G401 (cell line): Measurements from ENCODE around the gene LGR4. TPM values are rescaled to one million over a fixed set of nuclear protein-coding genes. Genes with fewer than 3 reads are reported as not detected.

Experiments
- DNase-seq: peaks from one replicate; pipeline ENCODE4 v3.0.0-alpha.2; 2015; ENCODE audit warnings: low spot score
- in situ Hi-C: cut with HindIII; loops from 2 replicates; pipeline ENCODE4 v1.10.0; 2016; ENCODE audit warnings: low sequenced_read_pairs, mixed read lengths
- total RNA-seq: library from RNA; depleted of rRNA; stranded (reverse); fragments of >200 nt; shearing (Covaris generic); gene quantifications from 2 replicates; pipeline ENCODE4 v1.2.3, GENCODE V29; 2014

Gene LGR4
- total RNA-seq, 1 experiment from 2014 or later: 9.7 TPM

GRCh38 chr11:27495710-27496300 lies 23.2 kb upstream of the LGR4 start:
- DNase-seq: no peak
- in situ Hi-C loops: no loop called here

- no peak for DNase-seq
- in situ Hi-C loops: no loop called here
These were observed 16.5 kb upstream of the LGR4 start for GRCh38 chr11:27489092-27489491.

- in situ Hi-C loops: no loop called here
- DNase-seq: no peak
These were observed 15.1 kb upstream of the LGR4 start for GRCh38 chr11:27487706-27488105.

- in situ Hi-C loops: no loop called here
- DNase-seq: peak; percentile 76
These were observed 13.6 kb upstream of the LGR4 start for GRCh38 chr11:27485930-27486773.

- DNase-seq: no peak
- in situ Hi-C loops: no loop called here
These were observed 10.2 kb upstream of the LGR4 start for GRCh38 chr11:27482793-27483192.

GRCh38 chr11:27481992-27482391 lies 9.4 kb upstream of the LGR4 start:
- in situ Hi-C loops: no loop called here
- DNase-seq: no peak

- no peak for DNase-seq
- in situ Hi-C loops: no loop called here
These were observed 5.2 kb upstream of the LGR4 start for GRCh38 chr11:27477831-27478230.

- in situ Hi-C loops: no loop called here
- no peak for DNase-seq
These were observed 4.7 kb upstream of the LGR4 start for GRCh38 chr11:27477243-27477642.

GRCh38 chr11:27475622-27476021 lies 3.0 kb upstream of the LGR4 start:
- in situ Hi-C loops: no loop called here
- no peak for DNase-seq

- no peak for DNase-seq
- in situ Hi-C loops: no loop called here
These were observed 422 bp upstream of the LGR4 start for GRCh38 chr11:27473017-27473406.

- in situ Hi-C loops: no loop called here
- peak; percentile 35 for DNase-seq
These were observed 797 bp downstream of the LGR4 start for GRCh38 chr11:27471589-27472397.

GRCh38 chr11:27470826-27471588 lies 1.6 kb downstream of the LGR4 start:
- peak; percentile 83 for DNase-seq
- in situ Hi-C loops: no loop called here

GRCh38 chr11:27470166-27470565 lies 2.4 kb downstream of the LGR4 start:
- no peak for DNase-seq
- in situ Hi-C loops: no loop called here

GRCh38 chr11:27468995-27469695 lies 3.4 kb downstream of the LGR4 start:
- no peak for DNase-seq
- in situ Hi-C loops: no loop called here

GRCh38 chr11:27468209-27468994 lies 4.2 kb downstream of the LGR4 start:
- no peak for DNase-seq
- in situ Hi-C loops: no loop called here

- DNase-seq: no peak
- in situ Hi-C loops: no loop called here
These were observed 5.2 kb downstream of the LGR4 start for GRCh38 chr11:27467181-27467913.

GRCh38 chr11:27466363-27466762 lies 6.2 kb downstream of the LGR4 start:
- in situ Hi-C loops: no loop called here
- DNase-seq: no peak
